Stimulated activated naive B cell treated with anti-CD40 and anti-IgM and Interleukin-4, amounts not matched to agents 10 μg/mL and 1 μg/mL and 100 μg/mL, for 72 hours (primary cell): Measurements from ENCODE around the gene IRF2BP1.

Experiments used
- ATAC-seq, 2 donors: fragments of 150-1000 bp; cut with Tn5 transposase; replicated peaks; 2 replicates each; pipeline ENCODE4 v1.10.0; 2021; ENCODE audit warnings: moderate library complexity in 1 of 2
- DNase-seq: peaks from one replicate; pipeline ENCODE4 v3.0.0; 2021
- H3K27ac Mint-ChIP-seq: one replicate; pipeline ENCODE4 v1.8.0; 2022; ENCODE audit warnings: mild to moderate bottlenecking, mixed read lengths
- H3K27me3 Mint-ChIP-seq, 2 donors: one replicate each; pipeline ENCODE4 v1.8.0; 2022; ENCODE audit warnings: mixed read lengths in 2 of 2
- H3K36me3 Mint-ChIP-seq, 2 donors: one replicate each; pipeline ENCODE4 v1.8.0; 2022; ENCODE audit warnings: mixed read lengths in 2 of 2, mild to moderate bottlenecking in 1 of 2
- H3K4me1 Mint-ChIP-seq, 2 donors: one replicate each; pipeline ENCODE4 v1.8.0; 2022; ENCODE audit warnings: mixed read lengths in 2 of 2, mild to moderate bottlenecking in 1 of 2
- H3K4me3 Mint-ChIP-seq, 2 donors: one replicate each; pipeline ENCODE4 v1.8.0; 2022; ENCODE audit warnings: mild to moderate bottlenecking in 2 of 2, mixed read lengths in 2 of 2, moderate library complexity in 1 of 2
- H3K9me3 Mint-ChIP-seq, 2 donors: one replicate each; pipeline ENCODE4 v1.8.0; 2022; ENCODE audit warnings: mixed read lengths in 2 of 2, mild to moderate bottlenecking in 1 of 2

The IRF2BP1 gene

DNA sequence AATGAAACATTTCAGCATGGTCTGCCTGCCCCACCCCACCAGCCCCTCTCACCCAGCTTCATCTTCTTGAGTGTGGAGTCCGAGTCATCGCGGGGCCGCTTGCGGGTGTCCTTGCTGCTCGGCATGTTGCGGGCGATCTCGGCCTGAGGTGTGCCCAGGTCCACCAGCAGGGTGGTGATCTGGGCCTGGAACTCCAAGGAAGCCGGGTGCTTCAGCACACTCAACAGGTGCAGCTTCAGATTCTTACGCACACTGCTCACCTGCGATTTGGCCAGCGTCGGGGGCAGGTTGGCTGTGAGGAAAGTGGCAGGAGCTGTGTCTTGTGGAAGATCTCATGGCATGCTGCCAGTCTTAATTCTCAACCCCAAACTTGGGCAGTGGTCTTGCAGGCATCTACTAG lies 43.7 kb downstream of the IRF2BP1 start:
- no peaks in the 10 kb centered on the region for H3K27me3 Mint-ChIP-seq
- ATAC-seq (no peak), DNase-seq (no peak)
- H3K27ac Mint-ChIP-seq: no peak overlapping the region
- H3K4me1 Mint-ChIP-seq: peaks cover 0 to 1% of the 10 kb centered on the region in 2 donors
- peaks cover 43 to 71% of the 10 kb centered on the region in 2 donors for H3K36me3 Mint-ChIP-seq
- no peaks in the 10 kb centered on the region for H3K9me3 Mint-ChIP-seq
- no peak overlapping the region for H3K4me3 Mint-ChIP-seq

DNA sequence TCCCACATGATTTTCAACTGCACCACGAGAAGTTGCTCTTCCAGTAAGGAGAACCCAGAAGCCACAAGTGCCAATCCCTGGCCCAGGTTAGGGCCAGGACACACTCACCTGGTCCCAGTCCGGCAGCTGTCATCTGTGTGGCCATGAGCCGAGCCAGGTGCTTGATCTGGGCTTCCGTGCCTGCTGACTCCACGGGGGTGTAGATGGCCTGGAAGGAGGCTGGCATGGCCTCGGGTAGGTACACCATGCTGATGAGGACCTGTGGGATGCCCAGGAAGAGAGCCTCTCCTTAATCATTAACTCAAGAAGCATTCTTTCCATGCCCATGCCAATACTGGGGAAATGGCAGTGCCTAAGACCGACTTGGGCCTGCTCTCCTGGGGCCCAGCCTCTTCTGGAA lies 51.0 kb downstream of the IRF2BP1 start:
- peaks cover 55 to 65% of the 10 kb centered on the region in 2 donors for H3K36me3 Mint-ChIP-seq
- no peak for DNase-seq
- peaks cover 0 to 3% of the 10 kb centered on the region in 2 donors for H3K4me1 Mint-ChIP-seq
- peak overlapping the region; percentile 78 for H3K27ac Mint-ChIP-seq
- H3K9me3 Mint-ChIP-seq: no peaks in the 10 kb centered on the region
- H3K27me3 Mint-ChIP-seq: no peaks in the 10 kb centered on the region
- no peak for ATAC-seq
- H3K4me3 Mint-ChIP-seq: no peak overlapping the region
